Epithelial cell of proximal tubule (primary cell): Measurements from ENCODE around the gene SHLD2. TPM values are rescaled to one million over a fixed set of nuclear protein-coding genes. Genes with fewer than 3 reads are reported as not detected.
"Not testable (repeated sequence)": the region's sequence is repeated elsewhere in the genome, so short reads cannot be mapped to it uniquely, and the experiment has no call there.

Source experiments
- DNase-seq: peaks from one replicate; pipeline ENCODE4 v3.0.0-alpha.2; 2011; ENCODE audit warnings: low read depth
- H3K4me3 ChIP-seq: 2 replicates; pipeline ENCODE4 v1.5.1; 2011; ENCODE audit warnings: low read depth, mild to moderate bottlenecking, low read length
- CTCF ChIP-seq: conservative IDR thresholded peaks from 2 replicates; pipeline ENCODE4 v1.5.1; 2012; ENCODE audit warnings: low read depth, mild to moderate bottlenecking, low read length
- total RNA-seq: library from RNA; depleted of rRNA; stranded (reverse); fragments of >200 nt; gene quantifications from 2 replicates; pipeline ENCODE4 v1.2.3, GENCODE V29; 2015

The SHLD2 gene
- total RNA-seq, 1 donor from 2014 or later, result 14.3 TPM

GRCh38 chr10:87079106-87079836 is 15.7 kb upstream of the SHLD2 start:
- no peak for DNase-seq
- no peak for TF ChIP-seq CTCF
- H3K4me3 ChIP-seq, result no peak overlapping the region

GRCh38 chr10:87080621-87081020 is 14.4 kb upstream of the SHLD2 start:
- H3K4me3 ChIP-seq, DNase-seq: not testable (repeated sequence)

- DNase-seq, H3K4me3 ChIP-seq: not testable (repeated sequence)
These were observed 13.4 kb upstream of the SHLD2 start for GRCh38 chr10:87081574-87081973.

- H3K4me3 ChIP-seq, result not testable (repeated sequence)
- DNase-seq, result peak; percentile 88
These were observed 12.8 kb upstream of the SHLD2 start for GRCh38 chr10:87082219-87082618.

GRCh38 chr10:87083576-87084290 is 11.3 kb upstream of the SHLD2 start:
- not testable (repeated sequence) for H3K4me3 ChIP-seq, DNase-seq

GRCh38 chr10:87084291-87084782 is 10.7 kb upstream of the SHLD2 start:
- DNase-seq, result peak; percentile 76
- H3K4me3 ChIP-seq, result not testable (repeated sequence)

GRCh38 chr10:87085537-87085936 is 9.5 kb upstream of the SHLD2 start:
- no peak overlapping the region for H3K4me3 ChIP-seq
- no peak for DNase-seq
- TF ChIP-seq CTCF, result no peak

- no peak for TF ChIP-seq CTCF
- no peak overlapping the region for H3K4me3 ChIP-seq
- DNase-seq, result no peak
These were observed 5.3 kb upstream of the SHLD2 start for GRCh38 chr10:87089746-87090145.

GRCh38 chr10:87090779-87091178 is 4.2 kb upstream of the SHLD2 start:
- peak overlapping the region; percentile 67 for H3K4me3 ChIP-seq
- no peak for TF ChIP-seq CTCF
- DNase-seq, result no peak
